Gastrocnemius medialis (tissue), 4 donors: ENCODE data around the gene AFAP1. TPM values are rescaled to one million over a fixed set of nuclear protein-coding genes. Genes with fewer than 3 reads are reported as not detected.

Source experiments
- ATAC-seq, 2 donors: fragments of 150-250 bp; one replicate each; pipeline ENCODE4 v1.9.1; 2016
- DNase-seq, 2 donors: peaks; one replicate each; pipeline ENCODE4 v3.0.0-alpha.2; 2019
- H3K27ac ChIP-seq, 4 donors: fragments of 200-600 bp; sonication (generic); 1 replicate in 1 of 4; 2 replicates in 3 of 4; pipeline ENCODE4 v1.5.1; 2016 to 2018; ENCODE audit warnings: mild to moderate bottlenecking in 2 of 4, moderate library complexity in 1 of 4
- H3K27me3 ChIP-seq, 3 donors: fragments of 200-600 bp; sonication (generic) in 2 of 3; 1 replicate in 1 of 3; 2 replicates in 2 of 3; pipeline versions ENCODE4 v1.5.1 to v1.6.0; 2016 to 2019; ENCODE audit warnings: mild to moderate bottlenecking in 1 of 3, moderate library complexity in 1 of 3
- H3K36me3 ChIP-seq, 2 donors: fragments of 200-600 bp; sonication (generic) in 1 of 2; one replicate each; pipeline ENCODE4 v1.5.1; 2017 to 2018
- H3K4me1 ChIP-seq, 2 donors: fragments of 200-600 bp; sonication (generic) in 1 of 2; one replicate each; pipeline ENCODE4 v1.5.1; 2016 to 2017; ENCODE audit warnings: mild to moderate bottlenecking in 2 of 2
- H3K4me3 ChIP-seq, 4 donors: fragments of 200-600 bp; sonication (generic) in 3 of 4; 1 replicate in 1 of 4; 2 replicates in 3 of 4; pipeline ENCODE4 v1.5.1; 2016 to 2019; ENCODE audit warnings: mild to moderate bottlenecking in 2 of 4
- H3K9me3 ChIP-seq, 3 donors: fragments of 200-600 bp; sonication (generic) in 2 of 3; 1 replicate in 1 of 3; 2 replicates in 2 of 3; pipeline ENCODE4 v1.5.1; 2016 to 2019
- POLR2A ChIP-seq, 2 donors: fragments of 450-650 bp; IDR thresholded peaks; one replicate each; pipeline ENCODE4 v1.6.1; 2017; ENCODE audit warnings: antibody characterized with exemption in 2 of 2, mild to moderate bottlenecking in 2 of 2, moderate library complexity in 2 of 2
- in situ Hi-C, 4 donors: fragments of 200-750 bp; cut with MboI; loops; one replicate each; pipeline versions ENCODE4 v1.15.0 to v1.8.0; 2017; ENCODE audit warnings: low sequenced_read_pairs in 4 of 4
- intact Hi-C: fragments of 100-400 bp; cut with DNase I; formaldehyde crosslinking; loops from one replicate; pipeline ENCODE4 v1.15.1; 2023; ENCODE audit warnings: low total_unique reads
- total RNA-seq, 4 donors: library from RNA; depleted of rRNA; stranded (reverse); fragments of >200 nt; gene quantifications; one replicate each; pipeline versions ENCODE4 v1.1.0 to v1.2.3, GENCODE V29; 2016
- TF ChIP-seq, protein P1 (sequence below), 5 experiments: fragments of 450-650 bp in 3 of 5; fragments of 200-600 bp in 2 of 5; sonication (generic) in 2 of 5; IDR thresholded peaks in 4 of 5; conservative IDR thresholded peaks in 1 of 5; 1 replicate in 4 of 5; 2 replicates in 1 of 5; pipeline ENCODE4 v1.5.1; 2016 to 2019; ENCODE audit warnings: antibody characterized with exemption in 5 of 5, mild to moderate bottlenecking in 3 of 5, moderate library complexity in 3 of 5

AFAP1 gene
- total RNA-seq, 4 donors from 2014 or later, result 1.5 to 8.6 (median 3.5) TPM

DNA sequence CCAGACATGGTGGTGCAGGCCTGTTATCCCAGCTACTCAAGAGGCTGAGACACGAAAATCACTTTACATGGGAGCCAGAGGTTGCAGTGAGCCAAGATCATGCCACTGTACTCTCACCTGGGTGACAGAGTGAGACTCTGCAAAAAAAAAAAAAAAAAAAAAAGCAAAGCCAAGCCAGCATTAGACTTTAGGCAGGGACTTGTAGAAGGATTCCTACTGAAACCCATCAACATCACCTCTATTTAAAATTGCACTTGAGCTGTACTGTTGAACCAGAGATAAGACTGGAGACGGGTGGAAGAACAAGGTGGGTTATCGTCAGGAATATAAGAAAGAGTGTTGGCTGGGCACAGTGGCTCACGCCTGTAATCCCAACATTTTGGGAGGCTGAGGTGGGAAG, 15.7 kb upstream of the AFAP1 start:
- H3K4me1 ChIP-seq, result no peaks in the 10 kb centered on the region
- no peaks in the 10 kb centered on the region for H3K27me3 ChIP-seq
- no peak overlapping the region for H3K27ac ChIP-seq
- no peak for DNase-seq
- intact Hi-C loops, result no loop called here
- no peak overlapping the region for H3K4me3 ChIP-seq
- no peak for TF ChIP-seq POLR2A (IDR thresholded peaks at IDR 0.05)
- TF ChIP-seq, protein P1, sequence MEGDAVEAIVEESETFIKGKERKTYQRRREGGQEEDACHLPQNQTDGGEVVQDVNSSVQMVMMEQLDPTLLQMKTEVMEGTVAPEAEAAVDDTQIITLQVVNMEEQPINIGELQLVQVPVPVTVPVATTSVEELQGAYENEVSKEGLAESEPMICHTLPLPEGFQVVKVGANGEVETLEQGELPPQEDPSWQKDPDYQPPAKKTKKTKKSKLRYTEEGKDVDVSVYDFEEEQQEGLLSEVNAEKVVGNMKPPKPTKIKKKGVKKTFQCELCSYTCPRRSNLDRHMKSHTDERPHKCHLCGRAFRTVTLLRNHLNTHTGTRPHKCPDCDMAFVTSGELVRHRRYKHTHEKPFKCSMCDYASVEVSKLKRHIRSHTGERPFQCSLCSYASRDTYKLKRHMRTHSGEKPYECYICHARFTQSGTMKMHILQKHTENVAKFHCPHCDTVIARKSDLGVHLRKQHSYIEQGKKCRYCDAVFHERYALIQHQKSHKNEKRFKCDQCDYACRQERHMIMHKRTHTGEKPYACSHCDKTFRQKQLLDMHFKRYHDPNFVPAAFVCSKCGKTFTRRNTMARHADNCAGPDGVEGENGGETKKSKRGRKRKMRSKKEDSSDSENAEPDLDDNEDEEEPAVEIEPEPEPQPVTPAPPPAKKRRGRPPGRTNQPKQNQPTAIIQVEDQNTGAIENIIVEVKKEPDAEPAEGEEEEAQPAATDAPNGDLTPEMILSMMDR (IDR thresholded peaks at IDR 0.05 in 4 of 5, conservative IDR thresholded peaks at IDR 0.05 in 1 of 5), result no peak
- in situ Hi-C loops, result no loop called here
- H3K36me3 ChIP-seq, result no peaks in the 10 kb centered on the region
- no peak for ATAC-seq
- H3K9me3 ChIP-seq, result no peaks in the 10 kb centered on the region

DNA sequence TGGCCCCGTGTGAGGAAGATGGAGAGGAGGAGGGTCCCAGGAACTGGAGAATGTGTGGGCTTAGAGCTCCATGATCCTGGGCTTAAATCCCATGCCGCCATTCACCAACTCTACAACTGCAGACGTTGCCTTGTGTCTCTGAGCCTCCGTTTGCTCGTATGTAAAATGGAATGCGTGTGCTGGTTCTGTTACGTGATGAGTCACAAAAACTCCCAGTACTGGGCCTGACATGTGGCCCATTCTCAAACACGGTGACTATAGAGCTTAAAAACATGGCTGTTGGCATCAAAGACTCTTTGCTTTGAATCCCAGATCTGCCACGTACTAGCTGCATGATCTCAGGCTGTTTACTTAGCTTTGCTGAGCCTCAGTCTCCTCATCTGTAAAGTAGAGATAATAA, 13.0 kb upstream of the AFAP1 start:
- intact Hi-C loops, result no loop called here
- no peak overlapping the region for H3K4me3 ChIP-seq
- DNase-seq (no peak), ATAC-seq (no peak)
- H3K4me1 ChIP-seq, result no peaks in the 10 kb centered on the region
- H3K9me3 ChIP-seq, result no peaks in the 10 kb centered on the region
- H3K27me3 ChIP-seq, result no peaks in the 10 kb centered on the region
- no peak overlapping the region for H3K27ac ChIP-seq
- TF ChIP-seq, protein P1 (IDR thresholded peaks at IDR 0.05 in 4 of 5, conservative IDR thresholded peaks at IDR 0.05 in 1 of 5), result no peak
- no peak for TF ChIP-seq POLR2A (IDR thresholded peaks at IDR 0.05)
- no peaks in the 10 kb centered on the region for H3K36me3 ChIP-seq
- in situ Hi-C loops, result no loop called here

DNA sequence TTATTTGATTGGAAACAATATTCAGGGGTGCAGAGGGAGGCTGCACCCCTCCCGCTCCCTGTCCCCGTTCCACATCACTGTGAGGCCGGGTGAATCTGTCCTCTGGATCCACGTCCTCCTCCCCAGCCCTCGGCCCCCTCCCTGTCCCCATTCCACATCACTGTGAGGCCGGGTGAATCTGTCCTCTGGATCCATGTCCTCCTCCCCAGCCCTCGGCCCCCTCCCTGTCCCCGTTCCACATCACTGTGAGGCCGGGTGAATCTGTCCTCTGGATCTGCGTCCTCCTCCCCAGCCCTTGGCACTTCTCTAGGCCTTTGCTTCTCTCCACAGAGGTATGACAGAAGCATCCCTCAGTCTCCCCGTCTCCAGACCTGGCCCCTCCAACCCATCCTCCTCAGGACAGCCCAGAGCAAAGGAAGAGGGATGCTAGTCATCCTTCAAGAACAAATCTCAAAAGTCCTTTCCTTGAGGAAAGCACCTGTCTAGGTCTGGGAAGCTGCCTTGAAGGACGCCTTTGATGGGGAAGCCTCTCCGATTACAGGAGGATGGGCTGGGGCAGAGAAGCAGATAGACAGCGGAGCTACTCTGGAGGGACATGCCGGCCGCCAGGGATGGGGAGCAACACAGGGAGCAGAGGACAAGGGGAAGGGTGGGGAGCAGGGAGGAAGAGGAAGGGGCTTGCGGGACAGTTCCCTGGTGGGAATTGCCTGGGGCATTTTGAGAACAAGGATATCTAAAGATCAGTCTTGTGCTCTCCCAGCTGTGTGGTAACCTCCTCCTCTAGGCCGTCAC, 10.8 kb upstream of the AFAP1 start:
- Histone ChIP-seq H3K27ac (no peak overlapping the region), H3K4me3 (no peak overlapping the region), H3K27me3 (no peaks in the 10 kb centered on the region), H3K9me3 (no peaks in the 10 kb centered on the region), H3K36me3 (no peaks in the 10 kb centered on the region), H3K4me1 (no peaks in the 10 kb centered on the region)
- intact Hi-C loops, result no loop called here
- ATAC-seq (no peak), DNase-seq (no peak)
- no peak for TF ChIP-seq POLR2A (IDR thresholded peaks at IDR 0.05)
- TF ChIP-seq, protein P1 (IDR thresholded peaks at IDR 0.05 in 4 of 5, conservative IDR thresholded peaks at IDR 0.05 in 1 of 5), result no peak
- in situ Hi-C loops, result no loop called here

DNA sequence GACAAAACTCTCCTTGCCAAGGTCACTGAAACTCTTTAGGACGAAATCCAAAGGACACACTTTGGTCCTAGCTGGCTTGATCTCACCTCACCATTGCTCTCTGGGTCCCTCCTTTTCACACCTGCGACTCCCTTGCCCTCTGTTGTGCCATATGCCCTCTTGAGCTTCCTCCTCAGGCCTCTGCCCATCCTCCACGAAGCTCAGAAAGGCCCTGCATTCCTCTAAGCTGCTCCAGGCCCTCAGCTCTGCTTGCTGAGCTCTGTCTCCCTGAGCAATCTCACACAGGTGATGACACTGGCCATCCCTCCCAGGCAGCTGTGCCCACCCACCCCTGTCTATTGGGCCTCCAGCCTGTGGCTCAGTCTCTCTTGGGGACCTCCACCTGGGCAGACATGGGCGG, 10.1 kb upstream of the AFAP1 start:
- intact Hi-C loops, result no loop called here
- in situ Hi-C loops, result no loop called here
- H3K9me3 ChIP-seq, result no peaks in the 10 kb centered on the region

More for the DNA sequence above, 10.1 kb upstream of the AFAP1 start:
- DNase-seq (no peak), ATAC-seq (no peak)
- H3K27ac ChIP-seq, result no peak overlapping the region
- no peak overlapping the region for H3K4me3 ChIP-seq
- no peaks in the 10 kb centered on the region for H3K27me3 ChIP-seq
- no peaks in the 10 kb centered on the region for H3K36me3 ChIP-seq
- H3K4me1 ChIP-seq, result no peaks in the 10 kb centered on the region
- TF ChIP-seq POLR2A (IDR thresholded peaks at IDR 0.05), result no peak
- TF ChIP-seq, protein P1 (IDR thresholded peaks at IDR 0.05 in 4 of 5, conservative IDR thresholded peaks at IDR 0.05 in 1 of 5), result no peak
